HG02973 (cell line): ENCODE measurements around the gene COG2.
"Not testable (repeated sequence)": the region's sequence is repeated elsewhere in the genome, so short reads cannot be mapped to it uniquely, and the experiment has no call there.

ENCODE experiments used
- ATAC-seq: cut with Tn5 transposase; IDR thresholded peaks from one replicate; pipeline ENCODE4 v1.9.1; 2021; ENCODE audit warnings: moderate library complexity; ENCODE audit not compliant: unreplicated experiment

Gene COG2

GRCh38 chr1:230674581-230674980 lies 32.3 kb downstream of the COG2 start:
- no peak for ATAC-seq

- ATAC-seq, result no peak
Measured at GRCh38 chr1:230677200-230677599, 34.9 kb downstream of the COG2 start.

GRCh38 chr1:230679192-230679591 lies 36.9 kb downstream of the COG2 start:
- no peak for ATAC-seq

GRCh38 chr1:230679825-230680224 lies 37.5 kb downstream of the COG2 start:
- ATAC-seq, result no peak

GRCh38 chr1:230680300-230681025 lies 38.2 kb downstream of the COG2 start:
- ATAC-seq, result no peak

GRCh38 chr1:230681599-230681998 lies 39.3 kb downstream of the COG2 start:
- no peak for ATAC-seq

GRCh38 chr1:230682274-230682673 lies 40.0 kb downstream of the COG2 start:
- no peak for ATAC-seq

- ATAC-seq, result no peak
Measured at GRCh38 chr1:230682882-230683610, 40.8 kb downstream of the COG2 start.

GRCh38 chr1:230684146-230684545 lies 41.9 kb downstream of the COG2 start:
- no peak for ATAC-seq

GRCh38 chr1:230684998-230685397 lies 42.7 kb downstream of the COG2 start:
- no peak for ATAC-seq

- ATAC-seq, result no peak
Measured at GRCh38 chr1:230686747-230687146, 44.5 kb downstream of the COG2 start.

GRCh38 chr1:230690101-230690500 lies 47.8 kb downstream of the COG2 start:
- no peak for ATAC-seq

- no peak for ATAC-seq
Measured at GRCh38 chr1:230691615-230692014, 49.3 kb downstream of the COG2 start.

- no peak for ATAC-seq
Measured at GRCh38 chr1:230693221-230693620, 50.9 kb downstream of the COG2 start.

- ATAC-seq, result no peak
Measured at GRCh38 chr1:230693777-230694176, 51.5 kb downstream of the COG2 start.

GRCh38 chr1:230694464-230694863 lies 52.2 kb downstream of the COG2 start:
- no peak for ATAC-seq

GRCh38 chr1:230694991-230695390 lies 52.7 kb downstream of the COG2 start:
- no peak for ATAC-seq

- ATAC-seq, result no peak
Measured at GRCh38 chr1:230696218-230696617, 53.9 kb downstream of the COG2 start.

- ATAC-seq, result no peak
Measured at GRCh38 chr1:230696722-230697437, 54.6 kb downstream of the COG2 start.

GRCh38 chr1:230698130-230698529 lies 55.8 kb downstream of the COG2 start:
- ATAC-seq, result no peak

GRCh38 chr1:230698964-230699363 lies 56.7 kb downstream of the COG2 start:
- ATAC-seq, result not testable (repeated sequence)

- ATAC-seq, result no peak
Measured at GRCh38 chr1:230699716-230700115, 57.4 kb downstream of the COG2 start.
